ENCODE results near the gene TAC4. TPM values are rescaled to one million over a fixed set of nuclear protein-coding genes. Genes with fewer than 3 reads are reported as not detected.

The TAC4 gene
- total and polyA plus RNA-seq, 2 of the 13 experiments (the other 11 are each of a cell fraction or from before 2014, with no cell fraction given), result not detected

DNA sequence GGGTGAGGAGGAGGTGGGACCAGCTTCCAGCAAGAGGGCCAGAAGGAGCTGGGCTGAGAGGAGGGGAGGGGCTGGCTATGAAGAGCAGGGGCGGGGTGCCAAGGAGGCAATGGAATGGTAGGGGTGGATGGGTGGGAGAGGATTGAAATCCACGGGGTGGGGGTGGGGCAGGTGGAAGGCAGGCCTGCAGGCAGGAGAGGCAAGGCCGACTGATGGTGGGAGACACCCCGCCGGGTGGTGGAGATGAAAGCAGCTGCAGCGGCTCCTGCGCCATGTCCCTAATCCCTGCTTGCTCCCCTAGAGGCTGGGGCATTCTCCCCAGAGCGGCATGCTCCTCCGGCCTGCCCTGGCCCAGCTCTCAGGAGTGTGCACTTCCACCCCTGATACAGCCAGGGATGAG, 27.8 kb upstream of the TAC4 start (continued):
- no peak for TF ChIP-seq JUNB (CRISPR knock-in tag; IDR thresholded peaks at IDR 0.05; ENCODE audit: borderline replicate concordance)

DNA sequence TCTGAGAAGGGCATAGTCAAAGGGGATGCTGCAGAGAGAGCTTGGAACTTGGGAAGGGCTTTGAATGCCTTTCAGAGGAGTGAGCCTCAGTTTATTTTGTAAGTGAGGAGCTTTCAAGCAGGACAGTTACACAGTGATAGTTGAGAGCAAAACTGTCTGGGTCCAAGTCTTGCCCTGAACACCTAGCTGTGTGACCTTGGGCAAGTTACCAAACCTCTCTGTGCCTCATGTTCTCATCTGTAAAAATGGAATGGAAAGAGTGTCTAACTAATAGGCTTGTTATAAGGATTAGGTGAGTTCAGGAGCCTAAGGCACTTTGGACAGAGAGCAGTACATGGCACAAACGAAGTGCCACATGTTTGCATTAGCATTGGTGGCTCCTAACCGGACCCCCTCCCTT, 27.0 kb upstream of the TAC4 start:
- no peaks in the 10 kb centered on the region for H3K9me3 ChIP-seq (ENCODE audit: low read length)
- no TSS peak for BruUV-seq (replicated peaks)
- H3K27me3 ChIP-seq (ENCODE audit: control insufficient read depth in 1 of 2, insufficient read depth in 2 of 2, low read length in 2 of 2), result peaks cover 5 to 53% of the 10 kb centered on the region in 2 experiments; a peak in 4 of 5 replicates
- POLR2A ChIA-PET, result no interaction called here
- no peak for ATAC-seq
- no peak overlapping the region for H3K9ac ChIP-seq (ENCODE audit: insufficient read depth, low read depth, low read length)
- no peak overlapping the region for H3K4me2 ChIP-seq (ENCODE audit: low read depth, low read length)
- no peaks in the 10 kb centered on the region for H3K4me1 ChIP-seq (ENCODE audit: insufficient read depth, low read length)
- no peaks in the 10 kb centered on the region for H3K79me2 ChIP-seq (ENCODE audit: insufficient read depth, low read length)
- TF ChIP-seq ZNF768 (CRISPR knock-in tag; IDR thresholded peaks at IDR 0.05) (peak; percentile 82; the same call in 1 of the 2 replicates), KDM5A (IDR thresholded peaks at IDR 0.05; ENCODE audit: borderline replicate concordance, low read length) (no peak)
- no peaks in the 10 kb centered on the region for H4K20me1 ChIP-seq (ENCODE audit: insufficient read depth, low read length)
- 2% methylated on average over 2 of the region's 2 CpGs for WGBS (ENCODE audit: low lambda C conversion rate)
- H3K36me3 ChIP-seq (replicated peaks in 1 of 2; ENCODE audit: control insufficient read depth in 1 of 2, insufficient read depth in 2 of 2, low read length in 2 of 2), result no peaks in the 10 kb centered on the region
- no peak overlapping the region for H2AFZ ChIP-seq (ENCODE audit: low read length)
- no peak overlapping the region for H3K4me3 ChIP-seq (replicated peaks in 1 of 3; ENCODE audit: insufficient read depth in 1 of 3, low read depth in 2 of 3, low read length in 3 of 3)
- CTCF ChIA-PET (ENCODE audit: low intra/inter-chr PET ratio, low total read pairs), result no interaction called here
- no peak overlapping the region for H3K27ac ChIP-seq (ENCODE audit: extremely low read length, insufficient read depth, low read length)
- in situ Hi-C loops (cut with HindIII; ENCODE audit: extremely low pct_ligation_motif_present, low pct_unique_long_range_greater_than_20kb), result no loop called here
- DNase-seq (ENCODE audit: low spot score), result no peak
- intact Hi-C loops (cut with micrococcal nuclease; ENCODE audit: unreplicated experiment), result no loop called here
- FAIRE-seq, result no peak

DNA sequence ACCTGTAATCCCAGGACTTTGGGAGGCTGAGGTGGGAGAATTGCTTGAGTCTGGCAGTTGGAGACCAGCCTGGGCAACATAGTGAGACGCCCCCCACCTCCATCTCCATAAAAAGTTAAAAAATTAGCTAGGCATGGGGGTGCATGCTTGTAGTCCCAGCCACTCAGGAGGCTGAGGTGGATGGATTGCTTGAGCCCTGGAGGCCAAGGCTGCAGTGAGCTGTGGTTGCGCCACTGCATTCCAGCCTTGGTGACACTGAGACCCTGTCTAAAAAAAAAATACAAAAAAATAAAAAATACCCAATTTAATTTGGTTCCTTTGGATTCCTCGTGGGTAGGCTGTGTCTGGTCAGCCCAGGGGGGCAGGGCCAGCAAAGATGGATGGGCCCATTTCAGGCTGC, 26.1 kb upstream of the TAC4 start:
- Histone ChIP-seq H3K9me3 (ENCODE audit: low read length) (no peaks in the 10 kb centered on the region), H3K36me3 (replicated peaks in 1 of 2; ENCODE audit: control insufficient read depth in 1 of 2, insufficient read depth in 2 of 2, low read length in 2 of 2) (no peaks in the 10 kb centered on the region), H3K79me2 (ENCODE audit: insufficient read depth, low read length) (no peaks in the 10 kb centered on the region), H3K4me3 (replicated peaks in 1 of 3; ENCODE audit: insufficient read depth in 1 of 3, low read depth in 2 of 3, low read length in 3 of 3) (no peak overlapping the region), H3K27ac (ENCODE audit: extremely low read length, insufficient read depth, low read length) (no peak overlapping the region), H3K4me1 (ENCODE audit: insufficient read depth, low read length) (no peaks in the 10 kb centered on the region), H3K27me3 (ENCODE audit: control insufficient read depth in 1 of 2, insufficient read depth in 2 of 2, low read length in 2 of 2) (peaks cover 5 to 52% of the 10 kb centered on the region in 2 experiments; a peak in 4 of 5 replicates), H4K20me1 (ENCODE audit: insufficient read depth, low read length) (no peaks in the 10 kb centered on the region), H3K4me2 (ENCODE audit: low read depth, low read length) (no peak overlapping the region), H2AFZ (ENCODE audit: low read length) (no peak overlapping the region), H3K9ac (ENCODE audit: insufficient read depth, low read depth, low read length) (no peak overlapping the region)
- in situ Hi-C loops (cut with HindIII; ENCODE audit: extremely low pct_ligation_motif_present, low pct_unique_long_range_greater_than_20kb) (no loop called here), intact Hi-C loops (cut with micrococcal nuclease; ENCODE audit: unreplicated experiment) (no loop called here)
- CTCF ChIA-PET (ENCODE audit: low intra/inter-chr PET ratio, low total read pairs), result no interaction called here
- no TSS peak for BruUV-seq (replicated peaks)
- no peak for FAIRE-seq
- no peak for TF ChIP-seq NAIF1 (CRISPR knock-in tag; IDR thresholded peaks at IDR 0.05; ENCODE audit: borderline replicate concordance)
- no peak for TF ChIP-seq EEA1 (CRISPR knock-in tag; IDR thresholded peaks at IDR 0.05; ENCODE audit: borderline replicate concordance)
- no peak for TF ChIP-seq ZNF615 (CRISPR knock-in tag; IDR thresholded peaks at IDR 0.05; ENCODE audit: borderline replicate concordance)
- no peak for TF ChIP-seq FOXA1 (IDR thresholded peaks at IDR 0.05)
- no peak for TF ChIP-seq FOXA1 (CRISPR knock-in tag; IDR thresholded peaks at IDR 0.05)
- TF ChIP-seq MTF1 (CRISPR knock-in tag; IDR thresholded peaks at IDR 0.05), result no peak
- 0 out of 2 replicates have a peak, but pooled peaks have one; percentile 4 for TF ChIP-seq CEBPB (IDR thresholded peaks at IDR 0.05; ENCODE audit: borderline replicate concordance, low read depth, low read length)
- POLR2A ChIA-PET, result no interaction called here
- ATAC-seq, result no peak
- no peak for DNase-seq (ENCODE audit: low spot score)
- WGBS (ENCODE audit: low lambda C conversion rate), result 24% methylated on average over 3 of the region's 3 CpGs

Data from HepG2 (cell line).